NCI-H2107 (cell line): ENCODE data around the gene ZNF225.
"Not testable (repeated sequence)": the region's sequence is repeated elsewhere in the genome, so short reads cannot be mapped to it uniquely, and the experiment has no call there.

Experiments used
- DNase-seq: peaks from one replicate; lab custom pipeline; 2025; lab: John Stamatoyannopoulos, UW

The ZNF225 gene

GRCh38 chr19:44113138-44113783 is at the start of gene ZNF225:
Gene ZNF225, plus strand, starts transcription at chr19:44113399. Its CDS starts 2,429 bp downstream, at chr19:44115828.
- DNase-seq, result peak; percentile 92

- no peak for DNase-seq
These were observed 46.9 kb upstream of the ZNF225 start for GRCh38 chr19:44066305-44066704.

- no peak for DNase-seq
These were observed 43.8 kb upstream of the ZNF225 start for GRCh38 chr19:44069415-44069814.

- peak; percentile 70 for DNase-seq
These were observed 41.2 kb upstream of the ZNF225 start, which contains the start of gene ZNF284 for GRCh38 chr19:44071824-44072542. Gene ZNF284, plus strand, starts transcription at chr19:44072159. Its CDS starts 4,231 bp downstream, at chr19:44076390.

GRCh38 chr19:44072543-44073401 is 40.4 kb upstream of the ZNF225 start:
- no peak for DNase-seq

- no peak for DNase-seq
These were observed 36.9 kb upstream of the ZNF225 start for GRCh38 chr19:44076325-44076724.

GRCh38 chr19:44092108-44092507 is 21.1 kb upstream of the ZNF225 start:
- no peak for DNase-seq

- DNase-seq, result peak; percentile 81
These were observed 19.1 kb upstream of the ZNF225 start, which contains the start of gene ZNF224 for GRCh38 chr19:44093931-44094765. Gene ZNF224, plus strand, starts transcription at chr19:44094361. Its CDS starts 3,513 bp downstream, at chr19:44097874.

GRCh38 chr19:44107751-44108150 is 5.4 kb upstream of the ZNF225 start:
- DNase-seq, result no peak

GRCh38 chr19:44109458-44109857 is 3.7 kb upstream of the ZNF225 start:
- no peak for DNase-seq

GRCh38 chr19:44111910-44112463 is 1.2 kb upstream of the ZNF225 start:
- no peak for DNase-seq

GRCh38 chr19:44112802-44113137 is 429 bp upstream of the ZNF225 start:
- no peak for DNase-seq

- DNase-seq, result no peak
These were observed 688 bp downstream of the ZNF225 start for GRCh38 chr19:44113784-44114390.

- not testable (repeated sequence) for DNase-seq
These were observed 8.0 kb downstream of the ZNF225 start for GRCh38 chr19:44121162-44121561.

GRCh38 chr19:44131955-44132354 is 18.8 kb downstream of the ZNF225 start:
- DNase-seq, result no peak

- DNase-seq, result peak; percentile 8
These were observed 28.2 kb downstream of the ZNF225 start, which contains the start of gene ZNF234 for GRCh38 chr19:44141191-44142058. Gene ZNF234, plus strand, starts transcription at chr19:44141554. Its CDS starts 3,079 bp downstream, at chr19:44144633.

- no peak for DNase-seq
These were observed 28.8 kb downstream of the ZNF225 start for GRCh38 chr19:44142059-44142433.

- no peak for DNase-seq
These were observed 36.6 kb downstream of the ZNF225 start for GRCh38 chr19:44149776-44150175.

GRCh38 chr19:44151491-44151890 is 38.3 kb downstream of the ZNF225 start:
- DNase-seq, result no peak

GRCh38 chr19:44156475-44156874 is 43.3 kb downstream of the ZNF225 start:
- DNase-seq, result no peak
